Measurements from ENCODE around the gene SLCO2B1.
A peak's percentile ranks its signal among the peaks of the same experiment; 100 is the strongest.
"Not testable (repeated sequence)": the region's sequence is repeated elsewhere in the genome, so short reads cannot be mapped to it uniquely, and the experiment has no call there.

The SLCO2B1 gene, protein sequence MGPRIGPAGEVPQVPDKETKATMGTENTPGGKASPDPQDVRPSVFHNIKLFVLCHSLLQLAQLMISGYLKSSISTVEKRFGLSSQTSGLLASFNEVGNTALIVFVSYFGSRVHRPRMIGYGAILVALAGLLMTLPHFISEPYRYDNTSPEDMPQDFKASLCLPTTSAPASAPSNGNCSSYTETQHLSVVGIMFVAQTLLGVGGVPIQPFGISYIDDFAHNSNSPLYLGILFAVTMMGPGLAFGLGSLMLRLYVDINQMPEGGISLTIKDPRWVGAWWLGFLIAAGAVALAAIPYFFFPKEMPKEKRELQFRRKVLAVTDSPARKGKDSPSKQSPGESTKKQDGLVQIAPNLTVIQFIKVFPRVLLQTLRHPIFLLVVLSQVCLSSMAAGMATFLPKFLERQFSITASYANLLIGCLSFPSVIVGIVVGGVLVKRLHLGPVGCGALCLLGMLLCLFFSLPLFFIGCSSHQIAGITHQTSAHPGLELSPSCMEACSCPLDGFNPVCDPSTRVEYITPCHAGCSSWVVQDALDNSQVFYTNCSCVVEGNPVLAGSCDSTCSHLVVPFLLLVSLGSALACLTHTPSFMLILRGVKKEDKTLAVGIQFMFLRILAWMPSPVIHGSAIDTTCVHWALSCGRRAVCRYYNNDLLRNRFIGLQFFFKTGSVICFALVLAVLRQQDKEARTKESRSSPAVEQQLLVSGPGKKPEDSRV

DNA sequence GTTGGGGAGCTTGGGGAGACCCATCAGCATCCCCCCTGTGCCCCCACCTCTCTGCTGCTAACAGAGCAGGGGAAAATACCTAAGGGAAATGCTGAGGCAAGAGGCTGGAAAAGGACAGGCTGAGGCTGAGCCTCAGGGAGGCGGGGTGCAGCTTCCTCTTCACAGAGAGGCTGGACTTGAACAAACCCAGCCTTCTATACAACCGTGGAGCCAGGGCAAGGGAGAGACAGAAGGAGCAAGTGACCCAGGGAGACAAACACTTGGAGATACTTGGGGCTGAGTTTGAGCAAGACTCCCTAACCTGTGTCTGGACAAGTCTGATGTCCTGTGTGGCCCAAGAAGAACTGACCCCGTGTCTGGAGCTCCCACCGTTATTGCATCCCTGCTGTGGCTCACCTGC is at the start of gene SLCO2B1:
SLCO2B1 (plus strand) TSS at position 229 of the 400 bp plus-strand sequence. CDS start 275 bp downstream, outside the sequence.
- no peak for DNase-seq (ENCODE audit: low read depth)

DNA sequence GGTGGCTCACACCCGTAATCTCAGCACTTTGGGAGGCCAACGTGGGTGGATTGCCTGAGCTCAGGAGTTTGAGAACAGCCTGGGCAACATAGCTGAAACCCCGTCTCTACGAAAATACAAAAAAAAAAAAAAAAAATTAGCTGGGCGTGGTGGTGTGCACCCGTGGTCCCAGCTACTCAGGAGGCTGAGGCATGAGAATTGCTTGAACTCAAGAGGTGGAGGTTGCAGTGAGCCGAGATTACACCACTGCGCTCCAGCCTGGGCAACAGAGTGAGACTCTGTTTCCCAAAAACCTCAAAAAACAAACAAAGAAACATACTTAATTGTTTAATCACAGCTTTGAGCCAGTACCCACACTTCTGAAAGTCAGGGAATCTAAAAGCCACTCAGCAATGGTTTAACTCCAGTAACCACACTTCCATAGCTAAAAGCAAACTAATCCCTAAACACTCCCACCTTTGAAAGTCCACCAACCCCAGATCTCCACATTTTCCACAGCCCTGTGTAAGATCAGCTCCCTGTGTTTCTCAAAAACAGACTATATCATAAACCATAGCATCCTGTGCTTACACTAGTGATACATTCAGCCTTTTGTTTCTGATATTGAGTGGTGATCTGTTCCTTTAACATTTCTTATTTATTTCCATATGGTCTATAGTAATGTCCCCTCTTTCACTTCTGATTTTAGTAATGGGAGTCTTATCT is 49.3 kb upstream of the SLCO2B1 start:
- no peak for DNase-seq (ENCODE audit: low read depth)

DNA sequence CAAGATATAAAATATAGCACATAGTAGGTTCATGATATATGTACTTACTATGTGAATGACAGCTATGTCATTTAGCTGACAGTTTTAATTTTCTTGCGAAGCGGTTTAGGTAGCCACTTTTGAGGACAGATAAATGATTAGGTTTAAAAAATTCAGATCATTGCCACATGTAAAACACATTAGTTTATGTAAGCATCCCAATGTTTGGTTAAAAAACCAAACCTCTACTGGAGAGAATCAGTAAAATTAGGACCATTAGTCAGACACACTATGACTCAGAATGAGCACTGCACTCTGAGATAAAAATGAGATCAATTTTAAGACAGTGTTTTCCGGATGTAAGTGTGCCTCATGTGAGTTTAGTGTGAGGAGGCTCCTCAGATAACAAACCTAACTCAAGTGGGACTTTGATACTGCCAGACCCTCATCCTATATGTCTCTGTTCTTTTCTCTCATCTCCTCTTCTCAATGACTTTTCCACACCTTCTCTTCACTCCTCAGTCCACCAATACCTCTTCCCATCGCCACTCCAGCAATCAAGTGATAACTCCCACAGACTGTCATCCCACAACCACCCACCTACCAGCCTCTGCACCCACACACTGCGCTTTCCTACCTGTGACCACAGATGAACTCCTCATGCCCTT is 47.4 kb upstream of the SLCO2B1 start:
- DNase-seq (ENCODE audit: low read depth), result no peak

DNA sequence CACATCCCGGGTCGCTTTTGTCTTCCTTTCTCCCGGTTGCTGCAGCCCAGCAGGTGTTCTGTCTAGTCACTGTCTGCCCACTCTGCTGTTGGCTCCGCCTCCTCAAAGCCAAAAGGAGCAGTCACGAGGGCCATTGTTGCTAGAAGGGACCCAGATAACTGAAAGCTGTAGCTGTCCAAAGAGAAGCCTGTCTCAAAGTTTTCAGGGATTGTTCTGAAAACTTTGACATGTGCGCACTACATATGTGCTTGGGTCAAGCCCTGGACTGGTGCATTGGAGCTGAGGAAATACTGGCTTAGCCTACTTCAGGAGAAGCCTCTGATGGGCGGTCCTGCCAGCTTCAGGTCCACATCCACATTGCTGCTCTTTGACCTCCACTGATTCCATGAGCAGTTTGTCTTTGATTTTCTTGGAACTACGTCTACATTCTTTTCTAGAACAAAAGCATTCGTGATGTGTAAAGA is 45.4 kb upstream of the SLCO2B1 start:
- no peak for DNase-seq (ENCODE audit: low read depth)

DNA sequence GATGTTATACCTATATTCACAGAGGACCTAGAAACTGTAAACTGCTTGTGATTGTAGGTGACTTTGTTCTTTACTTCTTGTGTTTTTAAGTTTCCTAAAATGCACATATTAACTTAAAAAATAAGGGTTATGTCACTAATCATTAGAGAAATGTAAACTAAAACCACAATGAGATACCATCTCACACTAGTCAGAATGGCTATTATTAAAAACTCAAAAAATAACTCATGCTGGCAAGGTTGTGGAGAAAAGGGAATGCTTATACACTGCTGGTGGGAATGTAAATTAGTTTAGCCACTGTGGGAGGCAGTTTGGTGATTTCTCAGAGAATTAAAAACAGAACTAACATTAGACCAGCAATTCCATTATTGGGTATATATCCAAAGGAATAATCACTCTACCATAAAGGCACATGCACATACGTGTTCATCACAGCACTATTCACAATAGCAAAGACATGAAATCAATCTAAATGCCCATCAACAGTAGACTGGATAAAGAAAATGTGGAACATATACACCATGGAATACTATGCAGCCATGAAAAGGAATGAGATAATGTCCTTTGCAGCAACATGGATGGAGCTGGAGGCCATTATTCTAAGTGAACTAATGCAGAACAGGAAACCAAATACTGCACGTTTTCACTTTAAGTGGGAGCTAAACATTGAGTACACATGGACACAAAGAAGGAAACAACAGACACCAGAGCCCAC is 44.8 kb upstream of the SLCO2B1 start:
- not testable (repeated sequence) for DNase-seq (ENCODE audit: low read depth)

DNA sequence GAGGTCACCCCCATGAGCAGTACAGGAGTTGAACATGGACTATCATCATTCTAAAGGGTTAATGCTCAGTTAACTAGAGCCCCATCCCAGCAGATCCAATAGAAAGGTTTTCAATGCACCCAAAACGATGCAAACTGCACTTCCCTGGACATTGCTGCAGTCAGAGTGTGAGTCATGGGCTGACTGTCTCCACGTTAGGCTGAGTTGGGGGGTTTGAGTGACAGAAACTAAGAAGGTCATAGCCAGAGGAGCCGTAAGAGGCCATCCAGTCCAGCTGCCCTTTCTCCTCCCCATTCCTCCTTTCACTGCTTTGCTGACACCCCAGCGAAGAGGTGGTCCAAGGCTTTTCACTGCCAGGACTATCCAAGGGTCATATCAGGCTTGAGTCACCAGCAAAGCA is 43.7 kb upstream of the SLCO2B1 start:
- DNase-seq (ENCODE audit: low read depth), result no peak

DNA sequence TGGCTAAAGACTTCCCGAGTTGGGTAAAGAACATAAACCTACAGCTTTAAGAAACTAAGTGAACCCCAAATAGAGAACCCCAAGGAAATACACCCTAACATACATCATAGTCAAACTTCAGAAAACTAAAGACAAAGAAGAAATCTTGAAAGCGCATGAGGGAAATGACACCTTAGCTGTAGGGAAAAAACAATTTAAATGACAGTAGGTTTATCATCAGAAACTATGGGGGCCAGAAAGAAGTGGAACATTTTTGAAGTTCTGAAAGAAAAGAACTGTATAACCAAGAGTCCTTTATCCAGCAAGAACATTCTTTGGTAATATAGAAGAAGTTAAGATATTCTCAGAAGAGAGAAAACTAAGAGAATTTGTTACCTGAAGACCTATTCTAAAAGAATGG is 38.7 kb upstream of the SLCO2B1 start:
- DNase-seq (ENCODE audit: low read depth), result no peak

DNA sequence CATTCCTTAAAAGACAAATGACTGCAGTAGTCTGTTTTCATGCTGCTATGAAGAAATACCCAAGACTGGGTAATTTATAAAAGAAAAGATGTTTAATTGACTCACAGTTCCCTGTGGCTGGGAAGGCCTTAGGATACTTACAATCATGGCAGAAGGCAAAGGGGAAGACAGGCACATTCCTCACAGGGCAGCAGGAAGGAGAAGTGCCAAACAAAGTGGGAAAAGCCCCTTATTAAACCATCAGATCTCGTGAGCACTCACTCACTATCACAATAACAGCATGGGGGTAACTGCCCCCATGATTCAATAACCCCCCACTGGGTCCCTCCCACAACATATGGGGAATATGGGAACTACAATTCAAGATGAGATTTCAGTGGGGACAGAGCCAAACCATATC is 37.9 kb upstream of the SLCO2B1 start:
- DNase-seq (ENCODE audit: low read depth), result no peak

DNA sequence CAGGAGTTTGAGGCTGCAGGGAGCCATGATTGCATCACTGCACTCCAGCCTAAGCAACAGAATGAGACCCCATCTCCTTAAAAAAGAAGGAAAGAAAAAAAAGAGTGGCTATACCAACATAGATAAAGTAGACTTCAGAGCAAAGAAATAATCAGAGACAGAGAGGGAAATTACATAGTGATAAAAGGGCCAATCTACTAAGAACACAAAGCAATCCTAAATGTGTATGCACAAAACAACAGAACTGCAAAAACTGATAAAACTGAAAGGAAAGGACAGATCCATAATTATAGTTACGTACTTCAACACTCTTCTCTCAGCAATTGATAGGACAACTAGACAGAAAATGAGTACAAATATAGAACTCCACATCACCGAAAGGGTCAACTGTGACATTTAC is 36.4 kb upstream of the SLCO2B1 start:
- DNase-seq (ENCODE audit: low read depth), result no peak

DNA sequence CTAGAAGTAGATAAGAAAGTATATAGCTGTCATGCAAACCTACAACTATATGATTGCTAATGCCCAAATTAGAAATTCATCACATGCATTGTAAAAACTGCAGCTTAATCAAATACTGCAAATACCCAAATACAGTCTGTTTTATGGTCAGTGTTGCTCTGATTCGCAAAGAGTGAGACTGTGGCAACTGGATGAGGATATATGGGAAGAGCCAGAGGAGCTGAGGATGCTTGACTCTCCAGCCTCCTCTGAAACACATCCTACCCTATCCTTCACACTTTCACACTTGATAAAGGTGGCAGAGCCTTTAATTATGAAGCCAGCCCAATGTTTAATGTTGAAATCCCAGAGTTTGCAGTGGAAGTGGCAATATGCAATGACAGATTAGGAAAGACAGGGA is 32.3 kb upstream of the SLCO2B1 start:
- DNase-seq (ENCODE audit: low read depth), result no peak

DNA sequence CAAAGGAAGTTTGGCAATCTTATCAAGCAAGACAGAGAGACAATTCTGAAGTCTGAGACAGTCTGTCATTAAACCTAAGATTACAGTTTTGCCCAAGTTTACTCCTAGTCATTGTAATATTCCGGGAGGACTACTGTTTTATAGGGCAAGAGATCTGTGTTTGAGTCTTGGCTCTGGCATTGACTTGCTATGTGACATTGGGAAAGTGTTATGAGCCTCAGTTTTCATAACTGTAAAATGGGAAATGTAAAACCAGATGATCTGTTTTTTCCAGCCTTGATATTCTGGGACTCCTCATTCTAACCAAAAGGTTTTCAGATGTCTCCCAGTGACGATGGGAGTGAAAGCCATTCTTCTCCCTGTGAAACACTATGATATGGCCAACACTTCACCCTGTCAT is 24.3 kb upstream of the SLCO2B1 start:
- DNase-seq (ENCODE audit: low read depth), result no peak

DNA sequence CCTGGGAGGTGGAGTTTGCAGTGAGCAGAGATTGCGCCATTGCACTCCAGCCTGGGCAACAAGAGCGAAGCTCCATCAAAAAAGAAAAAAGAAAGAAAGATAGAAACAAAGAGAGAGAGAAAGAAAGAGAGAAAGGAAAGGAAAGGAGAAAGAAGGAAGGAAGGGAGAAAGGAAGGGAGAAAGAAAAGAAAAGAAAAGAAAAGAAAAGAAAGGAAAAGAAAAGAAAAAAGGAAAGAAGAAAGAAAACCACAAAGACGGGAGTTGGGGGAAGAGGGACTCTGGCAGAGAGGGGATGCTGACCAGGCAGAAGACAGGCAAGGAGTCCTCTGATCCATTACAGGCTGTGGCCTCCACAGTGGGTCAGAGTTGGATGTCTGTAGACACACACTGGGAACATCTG is 18.8 kb upstream of the SLCO2B1 start:
- DNase-seq (ENCODE audit: low read depth), result no peak

DNA sequence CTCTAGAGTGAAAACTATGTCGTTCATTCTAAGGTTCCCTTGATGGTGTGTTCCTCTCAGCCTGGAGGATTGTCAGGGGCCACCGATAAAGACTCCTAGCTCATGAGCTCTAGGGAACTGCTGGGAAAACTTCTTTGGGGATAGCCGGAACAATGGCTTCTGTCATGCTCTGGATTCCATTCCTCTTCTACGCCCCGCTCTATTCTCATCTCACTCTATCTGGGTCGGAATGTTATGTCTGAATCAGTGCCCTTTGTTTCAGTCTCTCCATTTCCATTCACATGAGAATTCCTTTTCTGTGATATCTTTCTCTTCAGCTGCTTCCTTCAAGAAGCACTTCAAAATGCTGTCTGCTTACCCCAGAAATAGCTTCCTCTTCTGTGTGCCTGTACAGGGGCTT is 16.9 kb upstream of the SLCO2B1 start:
- DNase-seq (ENCODE audit: low read depth), result no peak

DNA sequence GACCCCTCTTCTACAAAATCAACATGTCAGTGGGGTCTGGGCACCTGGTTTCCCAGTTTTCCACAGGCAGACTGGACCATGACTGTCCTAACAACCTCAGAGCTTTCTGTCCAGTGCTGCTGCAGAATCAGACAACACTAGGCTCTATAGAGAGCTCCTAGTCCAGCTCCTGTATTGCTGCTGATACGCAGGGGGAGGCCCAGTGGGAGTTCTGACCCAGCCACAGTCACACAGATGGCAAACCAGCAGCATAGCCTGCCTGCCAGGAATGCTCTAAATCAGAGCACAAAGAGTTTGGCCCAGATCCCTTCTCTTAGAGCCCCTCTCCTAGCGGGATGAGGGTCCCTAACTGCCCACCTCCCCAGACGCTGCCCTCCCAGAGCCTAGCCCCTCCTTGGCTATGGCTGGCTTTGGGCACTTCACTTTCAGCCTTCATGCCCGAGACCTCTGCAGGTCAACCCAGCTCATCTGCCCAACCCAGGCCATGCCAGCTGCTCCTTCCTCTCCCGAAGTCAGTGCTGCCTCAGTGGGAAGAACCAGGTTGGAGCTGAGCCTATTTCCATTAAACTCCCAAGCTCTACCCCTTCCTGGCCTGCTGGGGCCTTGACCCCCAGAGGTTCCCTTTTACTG is 15.8 kb upstream of the SLCO2B1 start:
- no peak for DNase-seq (ENCODE audit: low read depth)

DNA sequence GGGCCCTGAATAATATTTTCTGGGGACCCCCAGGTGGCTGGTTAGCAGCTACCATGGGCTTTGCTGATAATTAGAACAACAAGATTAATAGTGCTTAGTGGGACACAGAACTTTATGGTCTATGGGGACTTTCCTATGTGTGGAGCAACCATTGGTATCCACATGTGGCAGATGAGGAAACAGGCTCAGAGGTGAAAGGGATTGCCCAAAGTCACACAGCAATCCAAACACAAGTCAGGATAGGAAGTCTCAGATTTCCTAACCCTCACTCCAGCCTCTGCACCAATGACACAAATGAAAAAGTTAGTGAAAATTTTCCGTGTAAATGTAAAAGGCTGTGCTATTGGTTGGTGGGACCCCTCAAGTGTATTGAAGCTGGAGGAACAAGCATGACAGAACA is 15.3 kb upstream of the SLCO2B1 start:
- DNase-seq (ENCODE audit: low read depth), result no peak

DNA sequence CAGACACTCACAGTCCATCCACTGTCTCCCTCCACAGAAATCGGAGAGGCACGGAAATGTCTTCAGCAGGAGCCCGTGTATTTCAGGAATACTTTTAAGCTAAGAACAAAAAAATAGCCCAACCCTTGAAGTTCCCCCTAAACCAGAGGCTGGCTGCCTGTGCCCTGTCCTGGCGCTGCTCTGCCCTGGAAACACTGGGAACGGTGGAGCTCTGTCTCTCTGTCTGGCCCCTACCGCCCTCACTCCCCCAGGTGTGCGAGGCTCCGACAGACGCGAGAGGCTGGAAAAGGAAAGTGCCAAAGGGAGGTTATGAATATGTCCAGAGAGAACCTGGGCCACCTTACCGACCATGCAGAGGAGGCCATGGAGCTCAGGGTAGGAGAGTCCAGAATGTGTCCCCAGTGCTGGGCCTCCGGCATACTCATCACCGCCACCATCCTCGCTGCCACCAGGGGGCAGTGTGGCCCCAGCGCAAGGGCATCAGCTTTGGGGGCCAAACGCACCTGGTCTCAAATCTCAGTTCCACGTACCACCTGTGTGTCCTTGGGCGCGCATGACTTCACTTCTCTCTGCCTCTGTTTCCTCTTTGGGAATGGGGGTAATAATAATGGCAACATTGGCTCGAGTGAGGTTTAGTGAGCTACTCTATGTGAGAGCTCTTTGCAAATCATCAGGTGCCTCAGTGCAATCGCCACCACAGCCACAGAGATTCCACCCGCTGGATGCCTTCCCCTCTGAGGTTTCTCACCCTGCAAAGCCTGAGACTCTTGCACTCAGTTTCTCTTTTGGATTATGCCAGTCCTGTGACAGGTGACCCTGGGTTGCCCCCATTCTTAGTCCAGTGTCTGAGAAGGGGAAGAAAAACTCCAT is 10.4 kb upstream of the SLCO2B1 start:
- DNase-seq (ENCODE audit: low read depth), result peak; percentile 66

DNA sequence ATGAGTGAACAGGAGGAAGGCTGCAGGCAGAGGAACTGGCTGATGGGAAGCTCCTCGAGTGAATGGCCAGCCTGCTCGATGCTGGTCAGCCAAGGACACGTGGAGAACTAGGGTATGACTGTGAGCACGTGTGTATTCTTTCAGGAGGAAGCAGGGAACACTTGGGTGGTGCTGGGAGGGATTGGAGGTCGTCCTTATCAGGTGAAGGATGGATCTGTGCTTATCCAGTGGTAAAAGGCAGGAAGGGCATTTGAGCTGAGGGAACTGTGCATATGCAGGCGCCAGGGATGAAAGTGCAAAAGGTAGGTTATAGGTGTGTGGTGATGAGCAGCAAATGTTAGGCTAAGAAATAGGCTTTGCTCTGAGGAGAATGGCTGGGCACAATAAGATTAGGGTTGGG is 9.7 kb upstream of the SLCO2B1 start:
- no peak for DNase-seq (ENCODE audit: low read depth)

DNA sequence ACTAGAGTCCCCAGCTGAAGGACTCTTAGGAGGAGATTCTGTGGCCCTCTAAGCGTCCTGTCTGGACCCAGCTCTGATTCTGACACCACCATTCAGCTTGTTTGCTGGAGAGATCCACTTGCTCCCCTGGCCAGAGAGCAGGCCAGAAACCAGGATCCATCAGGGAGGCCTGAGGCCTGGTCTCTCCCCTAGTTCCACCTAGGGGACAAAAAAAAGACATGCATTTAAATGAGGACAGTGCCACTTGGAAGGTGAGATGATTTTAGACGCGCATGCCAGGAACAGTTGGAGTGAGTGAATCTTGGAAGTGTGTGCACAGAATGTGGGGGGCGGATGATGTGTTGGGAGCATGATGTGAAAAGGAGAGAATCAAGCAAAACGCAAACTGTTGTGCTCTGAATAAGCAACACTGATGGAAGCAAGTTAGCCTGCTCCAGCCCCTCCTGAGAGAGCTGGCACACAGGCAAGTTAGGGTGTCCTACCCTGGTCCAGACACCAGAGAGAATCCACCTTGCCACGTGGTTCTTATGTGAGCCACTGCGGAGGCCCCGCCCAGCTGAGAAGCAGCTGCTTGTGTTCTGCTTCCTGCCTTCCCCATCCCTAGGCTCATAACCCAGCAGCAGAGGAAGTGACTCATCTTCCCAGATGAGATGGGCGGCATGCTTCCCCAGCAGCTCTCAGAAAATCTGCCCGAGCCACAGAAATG is 8.0 kb upstream of the SLCO2B1 start:
- peak; percentile 67 for DNase-seq (ENCODE audit: low read depth)

DNA sequence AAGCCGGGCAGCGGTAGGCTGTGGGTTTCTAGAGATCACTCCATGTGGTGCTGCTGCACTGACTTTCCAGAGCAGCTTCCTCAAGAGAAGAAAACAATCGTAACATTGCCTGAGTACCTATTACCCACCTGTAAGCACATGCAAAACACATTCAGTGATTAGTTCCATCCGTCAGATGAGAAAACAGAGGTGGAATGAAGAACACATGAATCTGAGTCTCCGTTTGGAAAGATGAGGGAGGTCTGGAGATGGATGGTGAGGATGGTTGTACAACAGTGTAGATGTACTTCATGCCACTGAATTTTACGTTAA is 7.5 kb upstream of the SLCO2B1 start:
- no peak for DNase-seq (ENCODE audit: low read depth)

DNA sequence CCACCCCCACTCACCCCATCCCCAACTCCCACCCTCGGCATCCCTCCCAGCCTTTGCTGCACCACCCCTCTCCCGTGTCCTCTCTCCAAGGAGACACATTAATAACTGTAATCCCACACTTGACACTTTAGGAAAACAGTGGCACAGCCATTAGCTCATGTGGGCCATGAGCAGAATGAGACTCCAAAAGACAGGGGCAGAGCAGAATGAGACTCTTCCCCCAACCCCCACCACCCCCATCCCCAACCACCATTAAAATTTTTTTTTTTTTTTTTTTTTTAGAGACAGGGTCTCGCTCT is 6.2 kb upstream of the SLCO2B1 start:
- DNase-seq (ENCODE audit: low read depth), result no peak
